NCI-H2107 (cell line): Measurements from ENCODE around the gene NCDN.
"Not testable (repeated sequence)": the region's sequence is repeated elsewhere in the genome, so short reads cannot be mapped to it uniquely, and the experiment has no call there.

Experiments used
- DNase-seq: peaks from one replicate; lab custom pipeline; 2025; lab: John Stamatoyannopoulos, UW

Gene NCDN

GRCh38 chr1:35570589-35571137 is 13.1 kb downstream of the NCDN start:
- no peak for DNase-seq

DNA sequence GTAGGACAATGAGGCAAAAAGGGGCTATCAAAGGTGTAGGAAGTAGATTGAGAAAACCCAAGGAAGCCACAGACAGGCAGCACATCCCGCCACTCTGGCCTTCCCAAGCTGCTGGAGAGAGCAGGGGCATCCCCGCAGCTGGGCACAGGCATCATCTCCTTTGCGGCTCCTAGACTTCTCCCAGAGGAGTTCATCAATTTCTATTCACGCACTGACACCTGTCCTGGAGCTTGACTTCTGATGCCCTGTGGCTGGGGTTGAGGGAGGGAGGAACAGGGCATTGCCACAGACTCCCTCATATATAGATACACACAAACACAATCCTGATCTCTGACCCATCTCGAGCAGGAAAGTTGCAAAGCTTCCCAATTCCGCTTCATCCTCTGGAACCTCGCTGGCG is 13.7 kb downstream of the NCDN start:
- no peak for DNase-seq

- no peak for DNase-seq
Observed at GRCh38 chr1:35572296-35572695, 14.7 kb downstream of the NCDN start.

GRCh38 chr1:35573198-35574124 is 15.9 kb downstream of the NCDN start, which contains the start of gene TFAP2E:
Gene TFAP2E, plus strand, starts transcription at chr1:35573314. Its CDS starts 264 bp downstream, at chr1:35573578.
- no peak for DNase-seq

DNA sequence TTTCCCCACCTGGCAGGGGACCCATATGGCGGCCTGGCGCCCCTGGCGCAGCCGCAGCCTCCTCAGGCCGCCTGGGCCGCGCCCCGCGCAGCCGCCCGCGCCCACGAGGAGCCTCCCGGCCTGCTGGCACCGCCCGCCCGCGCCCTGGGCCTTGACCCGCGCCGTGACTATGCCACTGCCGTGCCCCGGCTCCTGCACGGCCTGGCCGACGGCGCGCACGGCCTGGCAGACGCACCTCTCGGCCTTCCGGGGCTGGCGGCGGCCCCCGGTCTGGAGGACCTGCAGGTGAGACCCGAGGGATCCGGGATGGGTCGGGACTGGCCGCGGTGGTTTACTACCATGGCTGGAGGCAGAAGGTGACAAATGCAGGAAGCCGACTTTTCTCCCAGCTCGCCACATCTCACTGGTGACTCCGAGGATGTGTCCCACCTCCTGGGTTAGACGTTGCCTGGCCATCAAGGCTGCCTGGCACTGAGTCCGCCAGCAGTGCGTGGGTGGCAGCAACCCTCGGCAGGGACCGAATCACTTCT is 16.6 kb downstream of the NCDN start:
- DNase-seq = no peak

DNA sequence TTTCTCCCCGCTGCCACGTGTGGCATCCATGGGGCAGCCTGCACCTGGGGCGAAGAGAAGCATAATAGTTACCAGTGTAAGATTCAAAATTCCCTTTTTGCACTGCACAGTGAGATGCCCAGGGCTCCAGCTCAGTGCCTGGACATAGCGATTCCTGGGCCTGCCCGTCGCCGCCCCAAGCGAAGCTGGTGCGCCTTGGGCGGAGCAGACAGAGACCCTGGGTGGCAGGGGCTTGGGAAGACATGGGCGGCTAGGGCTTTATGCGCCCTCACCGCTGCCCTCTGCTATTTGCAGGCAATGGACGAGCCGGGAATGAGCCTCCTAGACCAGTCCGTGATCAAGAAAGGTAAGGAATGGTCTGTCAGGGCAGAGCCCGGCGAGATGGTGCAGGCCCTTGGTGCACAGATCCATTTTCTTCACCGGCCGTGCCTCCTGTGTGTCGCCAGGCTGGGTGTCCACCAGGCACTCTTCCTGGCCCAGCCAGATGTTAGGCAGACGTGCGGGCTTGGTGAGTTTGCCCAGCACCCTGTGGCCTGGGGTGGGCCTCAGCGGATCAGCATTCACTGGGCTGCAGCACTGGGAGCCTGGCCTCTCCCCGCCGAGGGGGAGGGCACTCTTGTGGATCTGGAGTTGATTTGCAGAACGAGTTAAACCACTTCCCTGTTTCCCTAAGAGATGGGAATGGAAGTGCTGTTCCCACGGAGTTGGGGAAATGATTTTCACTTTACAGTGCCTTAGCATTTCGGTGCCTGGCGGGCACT is 17.2 kb downstream of the NCDN start:
- DNase-seq = no peak

- no peak for DNase-seq
Observed at GRCh38 chr1:35575416-35575958, 17.9 kb downstream of the NCDN start.

DNA sequence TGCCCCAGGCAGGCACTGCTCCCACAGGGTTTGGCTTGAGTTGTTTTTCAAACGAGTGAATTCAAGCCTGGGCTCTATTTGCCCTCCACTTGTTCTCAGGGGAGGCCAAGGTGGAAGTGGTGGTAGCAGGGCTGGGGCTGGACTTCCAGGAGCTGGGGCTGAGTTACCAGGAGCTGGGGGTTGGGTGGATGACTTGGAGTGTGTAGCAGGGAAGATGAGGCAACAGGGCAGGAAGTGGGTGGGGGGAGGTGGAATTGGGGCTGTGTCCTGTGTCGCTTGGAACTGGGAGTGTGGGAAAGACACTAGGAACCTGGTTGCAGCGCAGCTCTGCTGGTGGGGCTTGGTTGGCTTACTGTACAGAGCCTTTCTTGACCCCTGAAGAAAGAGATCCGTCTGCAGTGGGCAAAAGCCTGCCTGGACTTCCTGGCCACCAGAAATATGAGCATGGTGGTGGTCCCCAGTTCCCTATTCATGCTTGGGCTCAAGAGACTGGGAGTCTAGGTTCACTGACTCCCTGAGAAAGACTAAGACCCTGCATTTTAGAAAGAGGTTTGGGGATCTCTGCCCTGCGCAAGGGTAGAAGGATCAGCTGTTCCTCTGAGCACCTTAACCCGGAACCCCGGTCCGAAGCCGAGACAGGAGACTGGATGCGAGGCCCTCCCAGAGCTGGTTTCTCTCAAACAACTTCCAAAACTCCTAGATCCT is 18.6 kb downstream of the NCDN start:
- no peak for DNase-seq

- DNase-seq = not testable (repeated sequence)
Observed at GRCh38 chr1:35576766-35577070, 19.1 kb downstream of the NCDN start.

- DNase-seq = no peak
Observed at GRCh38 chr1:35577071-35577998, 19.7 kb downstream of the NCDN start.

DNA sequence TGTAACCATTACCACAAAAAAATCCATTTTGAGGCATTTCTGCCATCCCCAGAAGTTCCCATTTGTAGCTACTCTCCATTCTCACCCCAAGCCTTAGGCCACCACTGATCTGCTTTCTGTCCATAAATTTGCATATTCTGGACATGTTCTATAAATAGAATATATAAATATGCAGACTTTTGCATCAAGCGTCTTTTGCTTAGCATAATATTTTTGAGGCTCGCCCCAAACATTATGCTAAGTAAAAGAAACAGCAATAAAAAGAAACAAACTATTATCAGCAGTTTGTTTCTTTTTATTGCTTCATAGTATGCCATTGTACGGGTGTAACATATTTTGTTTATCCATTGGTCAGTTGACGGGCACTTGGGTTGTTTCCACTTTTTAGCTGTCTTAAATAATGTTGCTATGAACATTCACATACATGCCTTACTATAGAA is 23.4 kb downstream of the NCDN start:
- DNase-seq = no peak

- not testable (repeated sequence) for DNase-seq
Observed at GRCh38 chr1:35581621-35582020, 24.0 kb downstream of the NCDN start.

- no peak for DNase-seq
Observed at GRCh38 chr1:35585281-35585680, 27.7 kb downstream of the NCDN start.

GRCh38 chr1:35585805-35586204 is 28.2 kb downstream of the NCDN start:
- not testable (repeated sequence) for DNase-seq

GRCh38 chr1:35586808-35587207 is 29.2 kb downstream of the NCDN start:
- no peak for DNase-seq

GRCh38 chr1:35587736-35588135 is 30.1 kb downstream of the NCDN start:
- no peak for DNase-seq

GRCh38 chr1:35588197-35588910 is 30.8 kb downstream of the NCDN start:
- no peak for DNase-seq

DNA sequence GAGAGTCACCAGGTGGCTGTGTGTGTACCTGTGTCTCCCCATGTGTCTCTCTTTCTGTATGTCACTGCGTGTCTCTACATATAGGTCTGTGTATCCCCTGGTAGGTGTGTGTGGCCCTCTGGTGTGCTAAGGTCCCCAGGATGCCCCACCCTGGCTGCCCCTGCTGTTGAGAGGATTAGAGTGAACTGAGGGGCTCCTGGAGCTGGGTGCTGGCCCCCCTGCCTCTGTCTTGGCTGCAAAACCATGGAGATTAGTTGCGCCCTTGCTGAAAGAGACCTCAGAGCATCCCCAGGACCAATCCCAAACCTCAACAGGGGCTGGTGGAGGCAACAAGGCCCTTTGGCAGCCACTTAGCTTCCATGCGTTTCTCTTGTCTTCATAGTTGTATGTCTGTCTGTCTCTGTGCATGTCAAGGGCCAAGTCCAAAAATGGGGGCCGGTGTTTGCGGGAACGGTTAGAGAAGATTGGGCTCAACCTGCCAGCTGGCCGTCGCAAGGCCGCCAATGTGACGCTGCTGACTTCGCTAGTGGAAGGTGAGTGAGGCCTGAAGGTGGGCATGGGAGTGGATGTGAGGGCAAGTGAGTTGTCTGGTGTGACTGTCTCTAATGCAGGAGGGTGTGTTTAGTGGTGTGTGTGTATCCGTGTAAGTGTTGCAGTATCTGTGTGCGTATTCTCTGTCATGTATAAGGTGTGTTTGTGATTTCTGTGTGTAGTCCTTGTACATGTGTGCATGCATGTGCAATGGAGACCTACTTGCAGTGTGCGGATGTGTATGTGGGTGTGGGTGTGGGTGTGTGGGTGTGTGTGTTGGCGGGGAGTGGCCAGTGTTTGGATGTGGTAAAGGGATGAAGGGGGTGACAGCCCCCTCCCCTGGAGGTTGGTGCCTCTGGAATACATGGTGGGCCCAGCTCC is 32.2 kb downstream of the NCDN start:
- no peak for DNase-seq
